CD4-positive, alpha-beta T cell treated with Interleukin-4 for 1 hour (primary cell): ENCODE measurements around the gene HSF5.
"Not testable (repeated sequence)": the region's sequence is repeated elsewhere in the genome, so short reads cannot be mapped to it uniquely, and the experiment has no call there.

Source experiments
- DNase-seq, 2 donors: peaks; one replicate each; pipeline ENCODE4 v3.0.0-alpha.2; 2020 to 2022

HSF5 gene

DNA sequence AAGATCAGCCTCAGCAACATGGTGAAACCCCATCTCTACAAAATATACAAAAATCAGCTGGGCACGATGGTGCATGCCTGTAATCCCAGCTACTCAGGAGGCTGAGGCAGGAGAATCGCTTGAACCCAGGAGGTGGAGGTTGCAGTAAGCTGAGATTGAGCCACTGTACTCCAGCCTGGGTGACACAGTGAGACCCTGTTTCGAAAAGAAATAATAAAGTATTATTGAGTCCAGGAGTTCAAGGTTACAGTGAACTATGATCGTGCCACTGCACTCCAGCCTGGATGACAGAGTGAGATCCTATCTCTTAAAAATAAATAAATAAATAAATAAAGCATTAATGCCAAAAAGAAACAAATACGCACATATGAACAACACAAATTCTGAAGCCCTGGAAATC lies 6.4 kb downstream of the HSF5 start:
- not testable (repeated sequence) for DNase-seq

- no peak for DNase-seq
Measured at GRCh38 chr17:58480090-58480489, 8.1 kb downstream of the HSF5 start.

- DNase-seq, result no peak
Measured at GRCh38 chr17:58476812-58477211, 11.4 kb downstream of the HSF5 start.

- no peak for DNase-seq
Measured at GRCh38 chr17:58475985-58476384, 12.2 kb downstream of the HSF5 start.

DNA sequence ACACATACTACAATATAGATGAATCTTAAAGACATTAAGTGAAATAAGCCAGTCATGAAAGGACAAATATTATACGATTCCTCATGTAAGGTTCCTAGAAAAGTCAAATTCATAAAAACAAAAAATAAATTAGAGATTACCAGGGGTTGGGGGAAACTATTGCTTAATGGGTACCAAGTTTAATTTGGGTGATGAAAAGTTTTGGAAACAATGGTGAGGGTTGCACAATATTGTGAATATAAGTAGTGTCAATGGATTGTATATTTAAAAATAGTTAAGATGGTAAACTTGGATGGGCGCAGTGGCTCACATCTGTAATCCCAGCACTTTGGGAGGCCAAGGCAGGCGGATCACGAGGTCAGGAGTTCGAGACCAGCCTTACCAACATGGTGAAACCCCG lies 17.9 kb downstream of the HSF5 start:
- DNase-seq, result no peak

DNA sequence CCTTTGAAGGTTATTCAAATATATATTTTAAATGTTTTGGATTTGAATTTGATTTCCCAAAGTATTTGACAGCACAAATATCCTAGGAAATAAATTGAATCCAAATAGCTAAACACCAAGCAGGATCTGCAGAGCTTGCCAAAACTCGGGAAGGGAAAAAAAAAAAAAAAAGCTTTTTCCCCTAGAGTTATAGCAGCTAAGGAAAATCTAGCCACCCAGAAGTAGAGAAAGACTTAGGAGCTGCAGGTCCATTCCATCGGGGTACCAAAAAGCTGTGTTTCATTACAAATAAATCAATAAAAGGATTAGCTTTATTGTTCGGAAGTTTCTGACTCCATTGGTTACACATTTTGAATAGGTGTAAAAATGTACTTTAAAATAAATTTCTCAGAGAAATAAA lies 19.3 kb downstream of the HSF5 start:
- no peak for DNase-seq

- DNase-seq, result no peak
Measured at GRCh38 chr17:58455491-58455890, 32.7 kb downstream of the HSF5 start.

DNA sequence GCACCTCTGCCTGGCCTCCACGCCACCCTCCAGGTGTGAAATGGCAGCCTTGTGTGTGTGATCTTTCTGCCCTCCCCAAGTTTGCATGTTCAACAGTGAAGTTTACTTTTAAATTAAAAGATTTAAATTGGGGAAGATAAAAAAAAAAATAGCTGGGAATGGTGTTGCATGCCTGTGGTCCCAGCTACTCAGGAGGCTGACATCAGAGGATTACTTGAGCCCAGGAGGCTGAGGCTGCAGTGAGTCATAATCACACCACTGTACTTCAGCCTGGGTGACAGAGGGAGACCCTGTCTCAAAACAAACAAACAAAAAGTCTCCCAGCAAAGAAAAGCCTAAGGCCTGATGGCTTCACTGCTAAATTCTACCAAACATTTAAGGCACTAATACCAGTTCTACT lies 35.5 kb downstream of the HSF5 start:
- DNase-seq, result no peak

GRCh38 chr17:58447039-58447975 lies 40.9 kb downstream of the HSF5 start:
- DNase-seq, result peak; percentile 69 to 71

GRCh38 chr17:58446086-58446485 lies 42.1 kb downstream of the HSF5 start:
- DNase-seq, result no peak

- DNase-seq, result no peak
Measured at GRCh38 chr17:58436805-58437239, 51.4 kb downstream of the HSF5 start.

DNA sequence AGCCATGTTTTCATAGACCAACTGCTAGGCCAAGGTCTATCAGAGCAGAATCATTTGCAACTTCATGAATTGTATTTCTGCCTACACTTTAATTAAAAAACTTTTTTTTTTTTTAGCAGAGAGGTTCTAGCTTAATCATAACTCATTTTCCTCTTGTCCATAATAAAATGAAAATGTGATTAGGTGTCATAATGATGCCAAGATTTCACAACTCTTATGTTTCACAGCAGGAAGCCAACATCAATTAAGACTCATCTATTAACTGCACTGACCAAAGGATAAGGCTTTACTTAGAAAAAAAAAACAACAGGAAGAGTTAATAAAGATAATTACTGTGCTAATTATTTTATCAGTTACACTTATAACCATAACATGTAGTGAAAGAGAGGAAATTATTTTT lies 52.0 kb downstream of the HSF5 start:
- no peak for DNase-seq

DNA sequence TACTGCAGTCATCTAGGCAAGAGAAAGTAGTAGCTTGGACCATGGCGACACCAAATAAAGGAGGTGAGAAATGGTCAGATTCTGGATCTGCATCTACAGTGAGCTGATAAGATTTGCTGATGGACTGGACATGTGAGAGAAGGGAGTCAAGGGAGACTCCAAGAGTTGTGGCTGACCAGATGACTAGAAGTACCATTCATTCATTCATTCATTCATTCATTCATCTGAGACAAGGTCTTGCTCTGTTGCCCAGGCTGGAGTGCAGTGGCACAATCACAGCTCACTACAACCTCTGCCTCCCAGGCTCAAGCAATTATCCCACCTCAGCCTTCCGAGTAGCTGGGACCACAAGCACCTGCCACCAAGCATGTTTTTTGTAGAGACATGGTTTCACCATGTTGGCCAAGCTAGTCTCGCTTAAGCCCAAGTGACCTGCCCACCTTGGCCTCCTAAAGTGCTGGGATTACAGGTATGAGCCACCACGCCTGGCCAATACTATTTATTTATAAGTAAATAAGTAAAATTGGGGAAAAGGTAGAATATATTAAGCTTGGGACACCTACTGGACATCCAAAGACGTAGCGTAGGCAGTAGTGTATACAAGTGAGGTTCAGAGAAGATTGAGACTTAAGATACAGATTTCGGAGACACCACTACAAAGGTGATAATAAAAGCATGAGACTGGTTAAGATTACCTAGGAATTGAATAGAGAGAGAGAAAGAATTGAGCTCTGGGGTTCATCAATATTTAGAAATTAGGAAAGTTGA lies 55.2 kb downstream of the HSF5 start:
- no peak for DNase-seq

DNA sequence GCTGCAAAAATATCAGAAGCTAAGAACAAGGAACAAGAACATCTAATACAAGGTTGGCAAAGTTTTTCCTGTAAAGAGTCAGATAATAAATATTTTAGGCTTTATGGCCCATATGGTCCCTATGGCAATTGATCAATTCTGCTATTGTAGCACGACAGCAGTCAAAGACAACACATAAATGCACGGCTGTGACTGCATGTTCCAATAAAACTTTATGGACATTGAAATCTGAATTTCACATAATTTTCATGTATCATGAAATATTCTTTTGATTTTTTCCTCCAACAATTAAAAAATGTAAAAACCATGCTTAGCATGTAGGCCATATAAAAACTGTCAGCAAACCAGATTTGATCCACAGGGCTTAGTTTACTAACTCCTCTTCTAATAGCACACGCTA lies 60.4 kb downstream of the HSF5 start:
- no peak for DNase-seq

GRCh38 chr17:58421711-58422110 lies 66.5 kb downstream of the HSF5 start:
- no peak for DNase-seq

DNA sequence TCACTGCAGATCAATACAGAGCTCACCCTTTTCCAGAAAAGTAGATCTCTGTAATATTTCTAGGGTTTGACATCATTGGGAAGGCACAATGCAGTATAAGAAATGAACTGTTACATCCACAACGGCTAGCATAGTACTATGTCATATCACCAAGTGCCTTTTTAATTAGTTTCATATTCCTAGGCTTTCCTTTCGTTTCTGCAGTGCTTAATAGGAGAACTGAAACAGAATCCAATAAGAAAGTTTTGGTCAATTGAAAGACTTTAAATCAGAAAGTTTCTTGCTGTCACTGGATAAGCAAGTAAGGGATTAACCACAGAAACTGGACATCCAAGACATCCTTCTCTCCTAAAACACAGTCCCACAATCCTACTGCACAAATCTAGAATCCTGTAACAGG lies 67.4 kb downstream of the HSF5 start:
- DNase-seq, result no peak

GRCh38 chr17:58417300-58418092 lies 70.7 kb downstream of the HSF5 start, which contains the start of gene RNF43:
TSS of gene RNF43 (minus strand) at chr17:58417534. CDS start at chr17:58415577, 1,957 bp downstream.
- peak; percentile 92 to 93 for DNase-seq

DNA sequence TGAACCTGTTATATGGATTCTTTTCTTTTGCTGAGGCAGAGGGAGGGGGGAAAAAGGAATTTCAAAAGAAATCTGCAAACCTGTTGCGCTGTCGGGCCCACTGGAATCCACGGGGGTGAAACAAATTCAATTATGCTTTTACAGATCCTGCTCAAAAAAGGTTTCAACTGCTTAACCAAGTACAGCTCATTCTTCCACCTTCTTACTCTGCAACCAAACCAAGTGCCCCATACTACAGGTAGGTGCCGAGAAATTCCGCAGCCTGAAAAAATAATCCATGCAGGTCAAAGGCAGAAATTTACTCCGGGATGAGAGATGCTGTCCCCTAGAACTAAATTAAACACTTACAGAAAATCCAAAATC lies 71.3 kb downstream of the HSF5 start:
- no peak for DNase-seq

- DNase-seq, result no peak
Measured at GRCh38 chr17:58416396-58416795, 71.8 kb downstream of the HSF5 start.

DNA sequence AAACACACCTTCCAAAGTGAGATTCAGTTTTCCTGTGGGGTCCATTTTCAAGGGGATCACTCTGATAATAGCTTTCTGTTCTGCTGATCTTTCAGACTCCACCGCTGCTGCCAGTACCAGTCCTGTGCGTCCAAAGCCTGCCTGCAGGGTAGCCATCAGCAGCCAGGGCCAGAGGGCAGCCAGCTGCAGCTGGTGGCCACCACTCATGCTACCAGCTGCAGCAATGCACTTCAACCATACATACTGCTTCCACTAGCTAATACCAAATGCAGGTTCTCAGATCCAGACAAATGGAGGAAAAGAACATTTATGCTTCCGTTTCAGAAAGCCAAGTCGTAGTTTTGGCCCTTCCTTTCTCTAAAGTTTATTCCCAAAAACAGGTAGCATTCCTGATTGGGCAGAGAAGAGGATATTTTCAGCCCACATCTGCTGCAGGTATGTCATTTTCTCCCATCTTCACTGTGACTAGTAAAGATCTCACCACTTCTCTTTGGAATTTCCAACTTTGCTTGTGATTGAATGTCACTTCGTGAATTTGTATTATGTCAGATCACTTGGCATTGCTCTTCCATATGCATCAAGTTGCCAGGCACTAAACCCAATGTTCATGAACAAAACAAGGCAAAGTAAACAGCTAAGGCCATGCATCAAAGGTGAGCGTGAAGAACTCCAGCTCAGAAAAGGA lies 72.7 kb downstream of the HSF5 start:
- DNase-seq, result no peak

GRCh38 chr17:58414596-58414997 lies 73.6 kb downstream of the HSF5 start:
- DNase-seq, result no peak

DNA sequence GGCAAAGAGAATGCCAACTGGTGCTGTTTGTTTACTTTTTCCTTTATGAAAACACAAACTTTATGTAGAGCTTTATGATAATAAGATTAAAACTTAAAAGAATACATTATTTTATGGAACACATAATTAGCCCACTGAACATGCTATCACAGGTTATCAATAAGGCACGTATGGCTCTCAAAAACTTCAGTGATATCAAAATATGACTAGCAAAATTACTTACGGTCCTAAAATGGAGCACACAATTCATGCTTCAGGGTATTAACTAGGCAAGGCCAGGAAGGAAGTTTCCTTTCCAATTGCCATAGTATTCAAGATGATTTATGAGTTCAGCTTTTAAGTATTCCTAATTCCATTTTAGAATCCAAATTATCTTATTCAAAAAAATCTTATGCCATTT lies 74.5 kb downstream of the HSF5 start:
- no peak for DNase-seq
